Measurements from ENCODE around the gene GRIK4.

- TF ChIP-seq GATA2 (IDR thresholded peaks at IDR 0.05; ENCODE audit: low read depth, low read length) (no peak), GATA3 (IDR thresholded peaks at IDR 0.05; ENCODE audit: low read depth, low read length) (no peak)
These were observed 207.8 kb downstream of the GRIK4 start for GRCh38 chr11:120719348-120719747.
